Measurements from ENCODE around the gene BCL2L1.
A peak's percentile ranks its signal among the peaks of the same experiment; 100 is the strongest.
"Not testable (repeated sequence)": the region's sequence is repeated elsewhere in the genome, so short reads cannot be mapped to it uniquely, and the experiment has no call there.

BCL2L1 gene

DNA sequence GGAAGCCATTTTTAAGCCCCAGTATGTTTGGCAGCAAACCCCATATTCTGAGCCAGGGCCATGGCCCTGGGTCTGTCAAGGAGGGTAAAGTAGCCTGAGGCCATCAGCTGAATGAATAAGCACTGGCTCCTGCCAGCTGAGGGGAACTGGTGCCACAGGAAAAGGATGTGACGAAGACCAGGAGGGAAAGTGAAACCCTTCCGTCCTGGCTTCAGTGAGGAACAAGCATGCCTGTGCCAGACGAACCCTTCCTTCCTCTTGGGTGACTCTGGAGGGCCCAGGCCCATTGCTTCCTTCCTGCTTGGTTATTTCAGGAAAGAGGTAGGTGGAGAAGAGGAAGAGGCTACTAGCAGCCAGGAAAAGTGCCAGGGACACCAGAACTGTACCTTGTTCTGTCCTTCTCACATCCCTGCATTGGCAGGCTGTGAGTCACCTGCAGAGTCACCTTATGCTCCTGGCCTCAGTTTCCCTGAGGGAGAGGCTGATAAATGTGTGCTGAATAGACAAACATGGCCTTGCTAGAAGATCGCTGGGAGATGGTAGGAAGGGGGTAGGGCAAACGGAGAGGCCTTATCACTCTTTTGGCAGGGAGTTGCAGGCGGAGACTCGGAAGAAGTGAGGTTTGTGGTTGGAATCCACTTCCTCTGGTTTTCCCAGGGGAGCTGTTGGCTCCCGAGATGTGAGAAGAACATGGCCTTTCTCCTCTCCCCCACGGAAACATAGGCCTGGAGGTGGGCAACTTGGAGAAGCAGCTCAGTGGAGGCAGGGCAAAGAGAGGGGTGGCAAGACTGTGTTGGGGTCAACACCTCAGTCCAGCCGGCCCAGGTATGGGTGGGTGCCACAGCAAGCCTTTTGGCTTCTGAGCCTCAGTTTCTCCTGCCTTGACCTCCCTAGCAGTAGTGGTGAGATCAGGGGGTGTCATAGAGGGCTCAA, 47.5 kb downstream of the BCL2L1 start:
- DNase-seq (ENCODE audit: low read depth), result peak; percentile 54

DNA sequence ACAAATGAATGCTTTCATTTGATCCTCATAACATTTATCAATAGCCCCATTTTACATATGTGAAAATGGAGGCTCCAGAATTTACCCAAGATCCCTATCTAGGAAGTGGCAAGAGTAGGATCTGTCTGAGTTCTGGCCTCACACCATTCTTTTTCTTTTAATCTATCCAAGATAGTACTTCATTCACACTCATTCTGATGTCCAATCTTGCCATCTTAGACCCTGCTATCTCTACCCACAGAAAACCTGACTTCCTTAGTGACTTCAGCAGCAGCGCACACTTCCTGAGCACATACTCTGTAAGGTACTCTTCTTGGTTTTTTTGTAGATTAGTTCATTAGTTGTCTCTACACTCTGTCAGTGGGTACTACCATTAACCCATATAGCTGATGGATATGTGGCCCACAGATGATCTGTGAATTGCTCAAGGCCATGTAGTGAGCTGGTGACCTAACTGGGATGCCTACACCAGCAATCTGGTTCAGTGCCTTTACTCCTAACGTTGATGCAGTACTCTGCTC, 48.7 kb downstream of the BCL2L1 start:
- no peak for DNase-seq (ENCODE audit: low read depth)

DNA sequence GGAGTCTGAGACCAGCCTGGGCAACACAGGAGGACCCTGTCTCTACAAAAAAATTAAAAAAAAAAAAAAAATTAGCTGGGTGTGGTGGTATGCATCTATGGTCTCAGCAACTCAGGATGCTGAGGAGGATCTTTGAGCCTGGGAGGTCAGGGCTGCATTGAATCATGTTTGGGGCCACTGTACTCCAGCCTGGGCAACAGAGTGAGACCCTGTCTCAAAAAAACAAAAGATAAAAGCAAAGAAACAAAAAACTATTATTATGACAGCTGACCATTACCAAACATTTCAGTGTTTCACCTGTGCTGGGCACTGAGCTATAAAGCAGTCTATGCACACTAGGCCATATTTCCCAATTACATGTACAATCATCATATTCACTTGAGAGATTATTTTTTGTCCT, 49.2 kb downstream of the BCL2L1 start:
- no peak for DNase-seq (ENCODE audit: low read depth)

GRCh38 chr20:31671324-31671723, 51.3 kb downstream of the BCL2L1 start:
- no peak for DNase-seq (ENCODE audit: low read depth)

DNA sequence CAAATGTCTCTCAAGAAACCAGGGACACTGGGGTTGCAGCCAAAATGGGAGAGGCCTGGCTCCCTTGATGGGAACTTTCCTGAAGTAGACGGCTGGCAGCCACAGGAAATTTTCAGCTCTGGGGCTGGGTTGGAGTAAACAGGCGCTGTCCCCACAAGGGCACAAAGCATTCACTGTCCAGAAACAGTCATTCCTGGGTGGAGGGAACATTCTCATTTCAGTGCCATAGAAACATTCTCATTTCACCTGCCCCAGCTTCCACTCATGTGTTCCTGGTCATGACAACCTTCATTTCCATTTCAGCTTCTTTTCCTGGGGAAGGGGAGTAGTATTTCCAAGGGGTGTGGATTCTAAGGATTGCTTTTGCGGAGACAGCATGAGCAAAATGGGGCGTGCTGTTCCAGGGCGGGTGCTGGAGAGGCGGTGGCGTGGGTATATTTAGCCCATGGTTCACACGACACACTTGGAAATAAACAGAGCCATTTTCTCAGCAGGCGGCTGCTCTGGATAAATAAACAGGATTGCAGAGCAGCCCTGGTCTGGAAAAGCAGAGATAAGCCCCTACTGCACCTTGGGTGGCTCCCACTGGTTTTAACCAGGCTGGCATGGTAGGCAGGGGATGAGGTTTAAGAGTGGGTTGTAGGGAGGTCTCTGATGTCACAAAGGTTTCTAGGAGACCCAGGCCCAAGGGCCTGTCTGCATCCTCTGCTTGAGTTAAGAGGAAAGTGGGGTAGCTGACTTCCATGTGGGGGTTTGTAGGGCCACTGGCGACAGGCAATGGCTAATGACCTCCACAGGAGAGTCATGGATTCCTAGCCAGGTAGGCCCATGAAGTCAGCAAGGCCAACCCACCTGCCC, 52.1 kb downstream of the BCL2L1 start:
- DNase-seq (ENCODE audit: low read depth), result no peak

GRCh38 chr20:31669876-31670275, 52.8 kb downstream of the BCL2L1 start:
- no peak for DNase-seq (ENCODE audit: low read depth)

GRCh38 chr20:31668944-31669343, 53.7 kb downstream of the BCL2L1 start:
- not testable (repeated sequence) for DNase-seq (ENCODE audit: low read depth)

- DNase-seq (ENCODE audit: low read depth), result no peak
Measured at GRCh38 chr20:31667315-31668285, 55.1 kb downstream of the BCL2L1 start.

- DNase-seq (ENCODE audit: low read depth), result no peak
Measured at GRCh38 chr20:31666258-31667042, 56.2 kb downstream of the BCL2L1 start.

DNA sequence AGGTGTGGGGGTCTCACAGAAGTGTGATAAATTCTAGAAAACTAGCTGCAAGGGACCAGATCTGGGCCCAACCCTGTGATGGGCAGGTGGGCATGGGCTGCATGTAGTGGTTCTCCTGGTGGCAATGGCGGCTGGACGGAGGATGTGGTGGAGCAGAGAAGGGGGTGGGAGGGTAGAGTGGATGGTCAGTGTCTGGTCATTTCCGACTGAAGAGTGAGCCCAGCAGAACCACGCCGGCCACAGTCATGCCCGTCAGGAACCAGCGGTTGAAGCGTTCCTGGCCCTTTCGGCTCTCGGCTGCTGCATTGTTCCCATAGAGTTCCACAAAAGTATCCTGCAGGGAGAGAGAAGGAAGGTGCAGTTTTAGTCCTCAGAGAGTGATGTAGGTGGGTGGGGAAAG, 56.9 kb downstream of the BCL2L1 start:
- DNase-seq (ENCODE audit: low read depth), result no peak

GRCh38 chr20:31664696-31665354, 57.8 kb downstream of the BCL2L1 start:
- no peak for DNase-seq (ENCODE audit: low read depth)

DNA sequence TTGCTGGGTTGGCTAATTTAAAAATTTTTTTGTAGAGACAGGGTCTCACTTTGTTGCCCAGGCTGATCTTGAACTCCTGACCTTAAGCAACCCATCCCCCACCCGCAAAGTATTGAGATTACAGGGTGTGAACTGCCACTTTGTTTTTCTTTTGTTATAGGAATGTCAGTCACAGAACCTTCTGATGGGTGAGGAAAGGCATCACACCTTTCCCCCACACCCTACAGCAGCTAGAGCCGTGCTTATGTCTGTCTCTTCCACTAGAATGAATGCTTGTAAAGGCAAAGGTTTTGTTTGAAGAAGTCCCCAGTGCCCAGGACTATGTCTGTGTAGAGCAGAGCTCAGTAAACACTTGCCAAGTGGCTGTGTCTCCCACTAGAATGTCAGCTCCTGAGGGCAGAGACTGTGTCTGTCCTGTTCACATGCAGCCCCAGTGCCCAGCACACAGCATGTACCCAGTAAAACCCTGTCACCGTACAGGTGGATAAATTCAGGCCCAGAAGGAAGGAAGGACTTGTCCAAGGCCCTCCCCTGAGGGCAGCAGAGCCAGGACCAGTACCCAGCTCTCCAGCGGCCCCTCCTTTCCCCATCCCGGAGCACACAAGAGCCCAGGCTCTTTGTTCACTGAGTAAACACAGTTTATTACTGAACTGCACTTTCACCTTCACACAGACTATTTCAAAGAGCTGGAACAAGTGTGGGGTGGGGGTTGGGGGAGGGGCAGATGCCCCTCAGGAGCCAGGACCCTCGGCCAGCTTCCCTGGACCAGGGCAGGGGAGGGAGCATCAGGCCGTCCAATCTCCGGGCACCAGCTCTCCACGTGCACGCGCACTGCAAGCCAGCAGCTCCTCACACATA, 58.6 kb downstream of the BCL2L1 start:
- no peak for DNase-seq (ENCODE audit: low read depth)

DNA sequence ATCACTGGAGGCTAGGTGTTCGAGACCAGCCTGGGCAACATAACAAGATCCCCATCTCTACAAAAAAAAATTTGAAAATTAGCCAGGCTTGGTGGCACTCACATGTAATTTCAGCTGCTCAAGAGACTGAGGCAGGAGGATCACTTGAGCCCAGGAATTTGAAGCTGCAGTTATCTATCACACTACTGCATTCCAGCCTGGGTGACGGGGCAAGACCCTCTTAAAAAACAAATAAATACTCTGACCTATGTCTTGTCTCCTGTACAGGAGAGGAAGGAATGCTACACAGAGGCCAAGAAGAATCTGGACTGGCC, 59.2 kb downstream of the BCL2L1 start:
- no peak for DNase-seq (ENCODE audit: low read depth)

GRCh38 chr20:31662372-31662854, 60.3 kb downstream of the BCL2L1 start:
- no peak for DNase-seq (ENCODE audit: low read depth)

DNA sequence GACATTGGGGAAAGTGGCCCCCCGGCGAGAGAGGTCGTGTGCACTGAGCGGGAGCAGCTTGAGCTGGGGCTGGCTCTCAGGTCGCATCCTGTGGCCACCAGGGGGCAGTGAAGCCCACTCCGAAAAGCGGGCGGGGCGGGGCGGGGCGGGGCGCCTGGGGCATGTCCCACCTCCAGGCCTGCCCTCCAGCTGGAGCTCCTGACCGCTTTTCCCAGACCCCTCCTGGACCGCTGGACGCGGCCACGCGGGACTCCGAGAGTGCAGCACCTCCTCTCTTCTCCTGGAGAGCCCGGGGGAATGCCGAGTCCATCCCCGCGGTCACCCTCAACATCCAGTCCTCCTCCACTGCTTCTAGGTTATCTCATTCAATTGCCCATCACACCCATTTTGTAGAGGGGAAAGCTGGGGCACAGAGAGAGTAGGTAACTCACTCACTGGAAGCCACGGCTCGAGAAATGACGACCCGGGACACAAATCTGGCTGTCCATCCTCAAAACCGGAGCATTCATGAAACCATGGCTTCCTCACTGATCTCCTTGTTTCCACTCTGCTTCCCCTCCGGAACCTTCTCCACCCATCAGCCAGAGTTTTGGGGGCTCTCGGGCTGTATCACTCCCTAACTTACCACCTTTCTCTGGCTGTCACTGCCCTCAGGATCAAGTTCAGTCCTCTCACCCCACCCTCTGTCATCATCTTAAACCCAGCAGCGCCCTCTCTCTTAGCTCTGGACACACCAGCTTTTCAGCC, 60.9 kb downstream of the BCL2L1 start:
- peak; percentile 58 for DNase-seq (ENCODE audit: low read depth)

GRCh38 chr20:31654534-31654933, 68.1 kb downstream of the BCL2L1 start:
- no peak for DNase-seq (ENCODE audit: low read depth)

GRCh38 chr20:31653561-31653960, 69.1 kb downstream of the BCL2L1 start:
- no peak for DNase-seq (ENCODE audit: low read depth)

DNA sequence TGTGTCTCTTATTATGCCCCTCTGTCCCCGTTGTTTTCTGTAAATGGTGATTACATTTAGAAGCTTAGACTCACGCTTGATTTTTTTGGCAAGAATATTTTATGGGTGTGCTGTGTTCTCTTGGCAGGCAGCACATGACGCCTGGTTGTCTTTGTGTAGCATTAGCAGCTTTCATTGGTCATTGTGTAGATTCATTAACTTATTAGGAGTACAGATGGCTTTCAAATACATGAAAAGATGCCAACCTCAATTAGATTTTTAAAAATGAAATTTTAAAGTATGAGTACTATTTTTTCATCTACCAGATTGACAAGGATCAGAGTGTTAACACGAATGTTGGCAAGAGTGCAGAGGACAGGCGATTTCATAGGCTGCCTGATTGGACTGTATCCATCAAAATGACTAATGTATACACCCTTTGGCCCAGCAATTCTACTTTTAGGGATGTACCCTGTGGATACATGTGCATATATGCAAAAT, 69.7 kb downstream of the BCL2L1 start:
- no peak for DNase-seq (ENCODE audit: low read depth)
